ENCODE results near the gene CPNE7. TPM values are rescaled to one million over a fixed set of nuclear protein-coding genes. Genes with fewer than 3 reads are reported as not detected.

Gene CPNE7
- total and polyA plus RNA-seq, 2 of the 13 experiments (the other 11 are each of a cell fraction or from before 2014, with no cell fraction given): 0.59 TPM; not detected in 1

- TF ChIP-seq, protein P1, sequence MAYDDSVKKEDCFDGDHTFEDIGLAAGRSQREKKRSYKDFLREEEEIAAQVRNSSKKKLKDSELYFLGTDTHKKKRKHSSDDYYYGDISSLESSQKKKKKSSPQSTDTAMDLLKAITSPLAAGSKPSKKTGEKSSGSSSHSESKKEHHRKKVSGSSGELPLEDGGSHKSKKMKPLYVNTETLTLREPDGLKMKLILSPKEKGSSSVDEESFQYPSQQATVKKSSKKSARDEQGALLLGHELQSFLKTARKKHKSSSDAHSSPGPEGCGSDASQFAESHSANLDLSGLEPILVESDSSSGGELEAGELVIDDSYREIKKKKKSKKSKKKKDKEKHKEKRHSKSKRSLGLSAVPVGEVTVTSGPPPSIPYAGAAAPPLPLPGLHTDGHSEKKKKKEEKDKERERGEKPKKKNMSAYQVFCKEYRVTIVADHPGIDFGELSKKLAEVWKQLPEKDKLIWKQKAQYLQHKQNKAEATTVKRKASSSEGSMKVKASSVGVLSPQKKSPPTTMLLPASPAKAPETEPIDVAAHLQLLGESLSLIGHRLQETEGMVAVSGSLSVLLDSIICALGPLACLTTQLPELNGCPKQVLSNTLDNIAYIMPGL (CRISPR knock-in tag; IDR thresholded peaks at IDR 0.05; ENCODE audit: borderline replicate concordance in 1 of 2, low read depth in 1 of 2): peak; percentile 90 to 95
- TF ChIP-seq FOXA1 (IDR thresholded peaks at IDR 0.05) (no peak), FOXA1 (CRISPR knock-in tag; IDR thresholded peaks at IDR 0.05) (peak; percentile 9; the same call in 1 of the 2 replicates), ZNF749 (CRISPR knock-in tag; IDR thresholded peaks at IDR 0.05; ENCODE audit: borderline replicate concordance) (peak; percentile 72; the same call in 1 of the 2 replicates), MAFK (conservative IDR thresholded peaks at IDR 0.05 in 1 of 2, IDR thresholded peaks at IDR 0.05 in 1 of 2; ENCODE audit: low read length in 2 of 2) (no peak), MEIS2 (CRISPR knock-in tag; IDR thresholded peaks at IDR 0.05) (peak; percentile 70), HDAC2 (CRISPR knock-in tag; IDR thresholded peaks at IDR 0.05) (peak; percentile 38), NFIB (CRISPR knock-in tag; IDR thresholded peaks at IDR 0.05; ENCODE audit: borderline replicate concordance) (peak; percentile 70; the same call in 1 of the 2 replicates), BHLHE40 (IDR thresholded peaks at IDR 0.05; ENCODE audit: low read length) (0 out of 2 replicates have a peak, but pooled peaks have one; percentile 14), HNF4G (IDR thresholded peaks at IDR 0.05; ENCODE audit: borderline replicate concordance, low read depth, low read length) (peak; percentile 58; the same call in 1 of the 2 replicates), HNF4G (CRISPR knock-in tag; IDR thresholded peaks at IDR 0.05; ENCODE audit: borderline replicate concordance, low read depth) (peak; percentile 60; the same call in 1 of the 2 replicates), MEIS1 (CRISPR knock-in tag; IDR thresholded peaks at IDR 0.05; ENCODE audit: borderline replicate concordance) (peak; percentile 34), ZNF33A (CRISPR knock-in tag; IDR thresholded peaks at IDR 0.05; ENCODE audit: borderline replicate concordance) (peak; percentile 76; the same call in 1 of the 2 replicates), ZFP36 (IDR thresholded peaks at IDR 0.05; ENCODE audit: borderline replicate concordance, low read depth, low read length, partially characterized antibody) (no peak), ZBTB3 (CRISPR knock-in tag; IDR thresholded peaks at IDR 0.05; ENCODE audit: borderline replicate concordance, low read depth) (peak; percentile 66; the same call in 1 of the 2 replicates), TMF1 (CRISPR knock-in tag; IDR thresholded peaks at IDR 0.05; ENCODE audit: low read depth) (peak; percentile 54), TEAD3 (CRISPR knock-in tag; optimal IDR thresholded peaks at IDR 0.05; ENCODE audit: borderline replicate concordance) (peak; percentile 79), MLLT10 (CRISPR knock-in tag; IDR thresholded peaks at IDR 0.05) (peak; percentile 50; the same call in 1 of the 2 replicates), ZNF598 (CRISPR knock-in tag; IDR thresholded peaks at IDR 0.05; ENCODE audit: borderline replicate concordance) (peak; percentile 73; the same call in 1 of the 2 replicates), ZNF850 (CRISPR knock-in tag; conservative IDR thresholded peaks at IDR 0.05) (peak; percentile 98), KDM6A (CRISPR knock-in tag; IDR thresholded peaks at IDR 0.05; ENCODE audit: low read depth) (peak; percentile 29; the same call in 1 of the 2 replicates)
- TF ChIP-seq, protein P2, sequence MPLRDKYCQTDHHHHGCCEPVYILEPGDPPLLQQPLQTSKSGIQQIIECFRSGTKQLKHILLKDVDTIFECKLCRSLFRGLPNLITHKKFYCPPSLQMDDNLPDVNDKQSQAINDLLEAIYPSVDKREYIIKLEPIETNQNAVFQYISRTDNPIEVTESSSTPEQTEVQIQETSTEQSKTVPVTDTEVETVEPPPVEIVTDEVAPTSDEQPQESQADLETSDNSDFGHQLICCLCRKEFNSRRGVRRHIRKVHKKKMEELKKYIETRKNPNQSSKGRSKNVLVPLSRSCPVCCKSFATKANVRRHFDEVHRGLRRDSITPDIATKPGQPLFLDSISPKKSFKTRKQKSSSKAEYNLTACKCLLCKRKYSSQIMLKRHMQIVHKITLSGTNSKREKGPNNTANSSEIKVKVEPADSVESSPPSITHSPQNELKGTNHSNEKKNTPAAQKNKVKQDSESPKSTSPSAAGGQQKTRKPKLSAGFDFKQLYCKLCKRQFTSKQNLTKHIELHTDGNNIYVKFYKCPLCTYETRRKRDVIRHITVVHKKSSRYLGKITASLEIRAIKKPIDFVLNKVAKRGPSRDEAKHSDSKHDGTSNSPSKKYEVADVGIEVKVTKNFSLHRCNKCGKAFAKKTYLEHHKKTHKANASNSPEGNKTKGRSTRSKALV (CRISPR knock-in tag; IDR thresholded peaks at IDR 0.05): no peak; the same call in 1 of the 2 replicates
- TF ChIP-seq, protein P3, sequence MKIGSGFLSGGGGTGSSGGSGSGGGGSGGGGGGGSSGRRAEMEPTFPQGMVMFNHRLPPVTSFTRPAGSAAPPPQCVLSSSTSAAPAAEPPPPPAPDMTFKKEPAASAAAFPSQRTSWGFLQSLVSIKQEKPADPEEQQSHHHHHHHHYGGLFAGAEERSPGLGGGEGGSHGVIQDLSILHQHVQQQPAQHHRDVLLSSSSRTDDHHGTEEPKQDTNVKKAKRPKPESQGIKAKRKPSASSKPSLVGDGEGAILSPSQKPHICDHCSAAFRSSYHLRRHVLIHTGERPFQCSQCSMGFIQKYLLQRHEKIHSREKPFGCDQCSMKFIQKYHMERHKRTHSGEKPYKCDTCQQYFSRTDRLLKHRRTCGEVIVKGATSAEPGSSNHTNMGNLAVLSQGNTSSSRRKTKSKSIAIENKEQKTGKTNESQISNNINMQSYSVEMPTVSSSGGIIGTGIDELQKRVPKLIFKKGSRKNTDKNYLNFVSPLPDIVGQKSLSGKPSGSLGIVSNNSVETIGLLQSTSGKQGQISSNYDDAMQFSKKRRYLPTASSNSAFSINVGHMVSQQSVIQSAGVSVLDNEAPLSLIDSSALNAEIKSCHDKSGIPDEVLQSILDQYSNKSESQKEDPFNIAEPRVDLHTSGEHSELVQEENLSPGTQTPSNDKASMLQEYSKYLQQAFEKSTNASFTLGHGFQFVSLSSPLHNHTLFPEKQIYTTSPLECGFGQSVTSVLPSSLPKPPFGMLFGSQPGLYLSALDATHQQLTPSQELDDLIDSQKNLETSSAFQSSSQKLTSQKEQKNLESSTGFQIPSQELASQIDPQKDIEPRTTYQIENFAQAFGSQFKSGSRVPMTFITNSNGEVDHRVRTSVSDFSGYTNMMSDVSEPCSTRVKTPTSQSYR (CRISPR knock-in tag; IDR thresholded peaks at IDR 0.05; ENCODE audit: borderline replicate concordance): peak; percentile 57; the same call in 1 of the 2 replicates
Observed at GRCh38 chr16:89560378-89561141, 15.0 kb upstream of the CPNE7 start, which contains the start of gene RPL13 (continued).

Data from HepG2 (cell line).